HepG2 (cell line): ENCODE data around the gene NLRP5. TPM values are rescaled to one million over a fixed set of nuclear protein-coding genes. Genes with fewer than 3 reads are reported as not detected.

ENCODE experiments used
- CBX5 ChIP-seq: sonication (generic); formaldehyde crosslinking; IDR thresholded peaks from 2 replicates; pipeline ENCODE4 v1.4.0; 2020; ENCODE audit warnings: missing genetic modification reagents, borderline replicate concordance
- CTCF ChIP-seq: sonication (generic); formaldehyde crosslinking; IDR thresholded peaks from 2 replicates; pipeline ENCODE4 v1.5.0; 2020; ENCODE audit warnings: mild to moderate bottlenecking, missing genetic modification reagents, moderate library complexity
- DMTF1 ChIP-seq: sonication (generic); formaldehyde crosslinking; IDR thresholded peaks from 2 replicates; pipeline ENCODE4 v1.4.0; 2020; ENCODE audit warnings: mild to moderate bottlenecking, missing genetic modification reagents
- JUND ChIP-seq: sonication (generic); formaldehyde crosslinking; IDR thresholded peaks from 2 replicates; pipeline ENCODE4 v1.8.0; 2022; ENCODE audit warnings: mild to moderate bottlenecking, missing genetic modification reagents
- MED1 ChIP-seq: sonication (generic); formaldehyde crosslinking; IDR thresholded peaks from 2 replicates; pipeline ENCODE4 v1.4.0; 2020; ENCODE audit warnings: missing genetic modification reagents
- MIXL1 ChIP-seq: IDR thresholded peaks from 2 replicates; pipeline ENCODE4 v1.6.1; 2016
- SMC3 ChIP-seq: IDR thresholded peaks from 2 replicates; pipeline ENCODE4 v1.6.1; 2011; ENCODE audit warnings: low read length, improper control_type of control experiment
- YY1 ChIP-seq: IDR thresholded peaks from 2 replicates; pipeline ENCODE4 v1.6.1; 2011; ENCODE audit warnings: low read length, low read depth, moderate library complexity, mild to moderate bottlenecking; ENCODE audit not compliant: insufficient read depth, insufficient replicate concordance
- ZBTB33 ChIP-seq: sonication (generic); formaldehyde crosslinking; IDR thresholded peaks from 2 replicates; pipeline ENCODE4 v1.4.0; 2020; ENCODE audit warnings: missing genetic modification reagents
- ZNF331 ChIP-seq: sonication (generic); formaldehyde crosslinking; IDR thresholded peaks from 2 replicates; pipeline ENCODE4 v1.4.0; 2020; ENCODE audit warnings: missing genetic modification reagents
- ZNF574 ChIP-seq: sonication (generic); formaldehyde crosslinking; IDR thresholded peaks from 2 replicates; pipeline ENCODE4 v1.4.0; 2020; ENCODE audit warnings: missing genetic modification reagents
- ZNF691 ChIP-seq: sonication (generic); formaldehyde crosslinking; IDR thresholded peaks from 2 replicates; pipeline ENCODE4 v1.4.0; 2020; ENCODE audit warnings: missing genetic modification reagents, low read depth, mild to moderate bottlenecking, borderline replicate concordance
- ZNF710 ChIP-seq: sonication (generic); formaldehyde crosslinking; IDR thresholded peaks from 2 replicates; pipeline ENCODE4 v1.5.0; 2020; ENCODE audit warnings: mild to moderate bottlenecking, missing genetic modification reagents, borderline replicate concordance
- ZNF800 ChIP-seq: sonication (generic); formaldehyde crosslinking; IDR thresholded peaks from 2 replicates; pipeline ENCODE4 v1.4.0; 2020; ENCODE audit warnings: missing genetic modification reagents
- polyA plus RNA-seq, 8 experiments: library from polyadenylated mRNA; depleted of rRNA in 3 of 8; stranded (reverse) in 7 of 8; unstranded in 1 of 8; fragments of >200 nt; fragmentation: Illumina TruSeq in 4 of 8; extraction: Trizol in 4 of 8; gene quantifications; 2 replicates each; pipeline versions ENCODE4 v1.2.1 to v1.2.3, GENCODE V29; 2011 to 2016; ENCODE audit warnings: low read depth in 4 of 8, missing spikeins in 1 of 8, mixed read lengths in 1 of 8; ENCODE audit not compliant: insufficient read depth in 1 of 8
- total RNA-seq, 5 experiments: library from RNA; depleted of rRNA; stranded (reverse); fragments of >200 nt; fragmentation: Illumina TruSeq; extraction: Trizol; gene quantifications; 2 replicates each; pipeline ENCODE4 v1.2.3, GENCODE V29; 2016; ENCODE audit warnings: low read depth in 1 of 5

Gene NLRP5
- total and polyA plus RNA-seq, 2 of the 13 experiments (the other 11 are each of a cell fraction or from before 2014, with no cell fraction given) = not detected

- TF ChIP-seq ZNF710 (CRISPR knock-in tag) (0 out of 2 replicates have a peak, but pooled peaks have one; percentile 33), MIXL1 (CRISPR knock-in tag) (0 out of 2 replicates have a peak, but pooled peaks have one; percentile 19), MED1 (CRISPR knock-in tag) (peak; percentile 59), SMC3 (peak; percentile 75), ZNF331 (CRISPR knock-in tag) (0 out of 2 replicates have a peak, but pooled peaks have one; percentile 33), CTCF (CRISPR knock-in tag) (peak; percentile 82), ZNF691 (CRISPR knock-in tag) (peak; percentile 72; the same call in 1 of the 2 replicates), CBX5 (CRISPR knock-in tag) (peak; percentile 36; the same call in 1 of the 2 replicates), YY1 (peak; percentile 35), ZNF574 (peak; percentile 90), ZBTB33 (CRISPR knock-in tag) (peak; percentile 92), DMTF1 (no peak), JUND (CRISPR knock-in tag) (no peak), ZNF800 (CRISPR knock-in tag) (0 out of 2 replicates have a peak, but pooled peaks have one; percentile 30)
Observed at GRCh38 chr19:56105090-56105701, 118.6 kb downstream of the NLRP5 start (continued).
